ENCODE measurements around the gene ALKBH4. TPM values are rescaled to one million over a fixed set of nuclear protein-coding genes. Genes with fewer than 3 reads are reported as not detected.
A peak's percentile ranks its signal among the peaks of the same experiment; 100 is the strongest.

ALKBH4 gene
- total and polyA plus RNA-seq, 2 of the 8 experiments (the other 6 are each of a cell fraction or from before 2014, with no cell fraction given), result 10.2 to 16.6 TPM

DNA sequence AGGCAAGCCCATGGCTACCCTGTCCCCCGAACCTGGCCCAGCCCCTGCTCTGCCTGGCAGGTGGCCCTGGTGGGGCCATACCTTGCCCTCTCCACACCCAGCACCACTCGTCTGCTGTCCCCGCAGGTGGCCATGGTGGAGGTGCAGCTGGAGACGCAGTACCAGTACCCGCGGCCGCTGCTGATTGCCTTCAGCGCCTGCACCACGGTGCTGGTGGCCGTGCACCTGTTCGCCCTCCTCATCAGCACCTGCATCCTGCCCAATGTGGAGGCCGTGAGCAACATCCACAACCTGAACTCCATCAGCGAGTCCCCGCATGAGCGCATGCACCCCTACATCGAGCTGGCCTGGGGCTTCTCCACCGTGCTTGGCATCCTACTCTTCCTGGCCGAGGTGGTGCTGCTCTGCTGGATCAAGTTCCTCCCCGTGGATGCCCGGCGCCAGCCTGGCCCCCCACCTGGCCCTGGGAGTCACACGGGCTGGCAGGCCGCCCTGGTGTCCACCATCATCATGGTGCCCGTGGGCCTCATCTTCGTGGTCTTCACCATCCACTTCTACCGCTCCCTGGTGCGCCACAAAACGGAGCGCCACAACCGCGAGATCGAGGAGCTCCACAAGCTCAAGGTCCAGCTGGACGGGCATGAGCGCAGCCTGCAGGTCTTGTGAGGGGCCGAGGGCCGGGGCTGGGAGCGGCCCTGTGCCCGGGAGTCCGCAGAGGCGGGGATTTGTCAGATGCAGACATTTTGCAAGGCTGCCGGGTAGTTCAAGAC lies 18.1 kb downstream of the ALKBH4 start:
- Histone ChIP-seq H3K23ac (ENCODE audit: insufficient read length) (no peak overlapping the region), H3K4ac (replicated peaks; ENCODE audit: insufficient read length, low read depth, low read length) (no peak overlapping the region), H3K56ac (replicated peaks; ENCODE audit: insufficient read length, low read depth, low read length) (no peak overlapping the region), H3K18ac (ENCODE audit: extremely low read depth, low read length) (no peak overlapping the region), H2BK5ac (ENCODE audit: low read depth, low read length) (no peak overlapping the region), H3K36me3 (ENCODE audit: control insufficient read depth in 2 of 4, insufficient read depth in 4 of 4, low read length in 3 of 4) (peaks cover 2 to 17% (median 6%) of the 10 kb centered on the region in 4 experiments; a peak in 5 of 8 replicates), H3K27ac (ENCODE audit: low read depth, low read length) (no peak overlapping the region), H3K4me3 (ENCODE audit: extremely low read depth in 1 of 4, insufficient read depth in 2 of 4, low read depth in 3 of 4, low read length in 4 of 4) (no peak overlapping the region), H3K14ac (ENCODE audit: insufficient read length) (no peak overlapping the region), H3K23me2 (ENCODE audit: low read depth, low read length) (no peaks in the 10 kb centered on the region; the same call in 1 of the 2 replicates), H3K4me1 (replicated peaks in 1 of 4; ENCODE audit: control insufficient read depth in 3 of 4, insufficient read depth in 4 of 4, low read length in 3 of 4) (peaks cover 0 to 7% (median 0%) of the 10 kb centered on the region in 4 experiments; a peak in 2 of 7 replicates), H2BK12ac (ENCODE audit: low read depth, low read length) (no peak overlapping the region), H4K20me1 (replicated peaks in 1 of 2; ENCODE audit: control insufficient read depth in 1 of 2, insufficient read depth in 2 of 2, low read length in 2 of 2) (peaks cover 0 to 3% of the 10 kb centered on the region in 2 experiments), H4K5ac (ENCODE audit: insufficient read length, low read depth, low read length) (no peak overlapping the region), H4K8ac (ENCODE audit: extremely low read depth, insufficient read depth, low read length) (peak overlapping the region; percentile 68; the same call in 1 of the 2 replicates), H3K9me3 (ENCODE audit: insufficient read depth in 2 of 2, low read depth in 1 of 2, low read length in 1 of 2) (no peaks in the 10 kb centered on the region), H2BK20ac (ENCODE audit: low read length) (no peak overlapping the region), H3K79me1 (ENCODE audit: low read depth, low read length) (no peaks in the 10 kb centered on the region), H2AFZ (ENCODE audit: low read length) (no peak overlapping the region), H2BK15ac (ENCODE audit: low read length) (no peak overlapping the region), H3K4me2 (ENCODE audit: insufficient read depth in 1 of 2, low read depth in 2 of 2, low read length in 2 of 2) (no peak overlapping the region), H3K27me3 (replicated peaks in 1 of 4; ENCODE audit: control insufficient read depth in 3 of 4, extremely low read depth in 1 of 4, insufficient read depth in 3 of 4, low read length in 3 of 4) (no peaks in the 10 kb centered on the region), H4K91ac (replicated peaks; ENCODE audit: insufficient read length, low read length) (no peak overlapping the region), H3K79me2 (ENCODE audit: control insufficient read depth in 1 of 2, insufficient read depth in 2 of 2, low read length in 2 of 2) (no peaks in the 10 kb centered on the region), H3K9ac (replicated peaks in 1 of 4; ENCODE audit: extremely low read depth in 1 of 4, low read depth in 3 of 4, low read length in 3 of 4) (no peak overlapping the region), H2BK120ac (replicated peaks; ENCODE audit: low read depth, low read length) (no peak overlapping the region), H2AK5ac (ENCODE audit: low read depth, low read length) (no peak overlapping the region)
- no peak for DNase-seq (ENCODE audit: low read depth in 1 of 2, low spot score in 2 of 2)
- 97% methylated on average over 39 of the region's 41 CpGs; no CpG with 5 or more reads in 1 of the 2 experiments for WGBS, 2 experiments (ENCODE audit: extremely low coverage in 1 of 2, insufficient coverage in 1 of 2, insufficient read length in 1 of 2, insufficient replicate concordance in 2 of 2, low coverage in 1 of 2, low lambda C conversion rate in 2 of 2, missing lambda C conversion rate in 1 of 2)
- no peak for FAIRE-seq
- ChIA-PET POLR2A (ENCODE audit: partially characterized antibody) (interaction anchor here (1.4 to 2.9 kb wide), 2 partner anchors 9 to 27 kb away, joined by 3 to 16 read pairs; no protein-coding TSS in a partner anchor), CTCF (ENCODE audit: partially characterized antibody) (interaction anchor here (0.9 to 1.7 kb wide), 2 partner anchors 12 to 31 kb away, joined by 3 to 4 read pairs; no protein-coding TSS in a partner anchor)
- no peak for TF ChIP-seq SP1 (IDR thresholded peaks at IDR 0.05; ENCODE audit: low read depth, low read length)
- no peak for TF ChIP-seq SIRT6 (IDR thresholded peaks at IDR 0.05; ENCODE audit: low read length)
